Endodermal cell (in vitro differentiated cells): ENCODE results near the gene GAN. TPM values are rescaled to one million over a fixed set of nuclear protein-coding genes. Genes with fewer than 3 reads are reported as not detected.

ENCODE experiments used
- DNase-seq: peaks from one replicate; pipeline ENCODE4 v3.0.0-alpha.2; 2017
- H3K27ac ChIP-seq: 2 replicates; pipeline ENCODE4 v1.5.1; 2013; ENCODE audit warnings: mild to moderate bottlenecking, low read depth, low read length, moderate library complexity
- H3K27me3 ChIP-seq: 2 replicates; pipeline ENCODE4 v1.6.1; 2013; ENCODE audit warnings: mild to moderate bottlenecking, low read length, moderate library complexity; ENCODE audit not compliant: insufficient read depth, control insufficient read depth, poor library complexity, severe bottlenecking
- H3K36me3 ChIP-seq: 2 replicates; pipeline ENCODE4 v1.7.0; 2013; ENCODE audit warnings: mild to moderate bottlenecking, low read length, moderate library complexity; ENCODE audit not compliant: control insufficient read depth, insufficient read depth
- H3K4me1 ChIP-seq: one replicate; pipeline ENCODE4 v1.7.0; 2013; ENCODE audit warnings: low read length; ENCODE audit not compliant: control insufficient read depth, insufficient read depth
- H3K4me3 ChIP-seq: 2 replicates; pipeline ENCODE4 v1.5.1; 2013; ENCODE audit warnings: mild to moderate bottlenecking, low read length, moderate library complexity
- H3K9ac ChIP-seq: 2 replicates; pipeline ENCODE4 v1.6.1; 2013; ENCODE audit warnings: mild to moderate bottlenecking, low read length, moderate library complexity; ENCODE audit not compliant: poor library complexity, severe bottlenecking; ENCODE audit errors: extremely low read depth
- H3K9me3 ChIP-seq: 2 replicates; pipeline ENCODE4 v1.6.1; 2013; ENCODE audit warnings: mild to moderate bottlenecking, low read length, moderate library complexity; ENCODE audit not compliant: control insufficient read depth
- H3K27ac Mint-ChIP-seq: 2 replicates; pipeline ENCODE4 v1.8.0; 2020; ENCODE audit warnings: mixed read lengths
- H3K27me3 Mint-ChIP-seq: 2 replicates; pipeline ENCODE4 v1.8.0; 2021; ENCODE audit warnings: mild to moderate bottlenecking, mixed read lengths; ENCODE audit not compliant: insufficient read depth
- H3K36me3 Mint-ChIP-seq: 2 replicates; pipeline ENCODE4 v1.8.0; 2020; ENCODE audit warnings: low read depth, mixed read lengths
- H3K4me1 Mint-ChIP-seq: 2 replicates; pipeline ENCODE4 v1.8.0; 2020; ENCODE audit warnings: mixed read lengths
- H3K4me3 Mint-ChIP-seq: 2 replicates; pipeline ENCODE4 v1.8.0; 2020; ENCODE audit warnings: mild to moderate bottlenecking, moderate library complexity, mixed read lengths
- H3K9me3 Mint-ChIP-seq: 2 replicates; pipeline ENCODE4 v1.8.0; 2020; ENCODE audit warnings: mild to moderate bottlenecking, mixed read lengths
- WGBS, 2 experiments: methylation state at CpG; one replicate each; pipeline versions ENCODE4 v1.1.5 to v1.1.7; 2013; ENCODE audit warnings: missing lambda C conversion rate in 2 of 2, mixed read lengths in 1 of 2; ENCODE audit not compliant: insufficient coverage in 1 of 2, insufficient read length in 1 of 2; 5-methylcytosine and 5-hydroxymethylcytosine counted together
- total RNA-seq, 2 donors: library from RNA; stranded (reverse); fragmentation: NEBNext Ultra II Directional in 1 of 2; extraction: Animal tissue kit (Norgen Biotek cat#: 25700) in 1 of 2; gene quantifications; 2 replicates in 1 of 2; 3 replicates in 1 of 2; pipeline ENCODE4 v1.2.1, GENCODE V29; 2021
- TF ChIP-seq, protein P1 (sequence below): fragments of 200-600 bp; sonication (generic); conservative IDR thresholded peaks from 2 replicates; pipeline ENCODE4 v1.5.0; 2021; ENCODE audit warnings: antibody characterized with exemption, mild to moderate bottlenecking

GAN gene
- total RNA-seq, 2 donors from 2014 or later = 23.4 to 28.9 TPM

DNA sequence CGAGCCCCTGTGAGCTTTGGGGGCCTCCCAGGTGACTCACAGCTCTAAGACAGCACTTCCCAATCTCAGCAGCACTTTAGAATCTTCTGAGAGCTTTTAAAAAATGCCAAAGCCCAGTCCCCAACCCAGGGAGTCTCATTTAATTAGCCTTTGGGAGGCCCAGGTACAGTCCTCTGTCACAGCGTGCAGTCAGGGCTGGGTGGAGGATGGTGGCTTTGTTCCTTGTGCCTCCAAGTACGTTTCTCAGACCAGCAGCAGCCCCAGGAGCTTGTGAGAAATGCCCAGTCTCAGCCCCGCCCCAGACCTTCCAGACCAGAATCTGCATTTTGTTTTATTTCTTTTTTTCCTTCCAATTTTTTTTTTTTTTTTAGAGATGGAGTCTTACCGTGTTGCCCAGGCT is 102.4 kb downstream of the GAN start:
- TF ChIP-seq, protein P1, sequence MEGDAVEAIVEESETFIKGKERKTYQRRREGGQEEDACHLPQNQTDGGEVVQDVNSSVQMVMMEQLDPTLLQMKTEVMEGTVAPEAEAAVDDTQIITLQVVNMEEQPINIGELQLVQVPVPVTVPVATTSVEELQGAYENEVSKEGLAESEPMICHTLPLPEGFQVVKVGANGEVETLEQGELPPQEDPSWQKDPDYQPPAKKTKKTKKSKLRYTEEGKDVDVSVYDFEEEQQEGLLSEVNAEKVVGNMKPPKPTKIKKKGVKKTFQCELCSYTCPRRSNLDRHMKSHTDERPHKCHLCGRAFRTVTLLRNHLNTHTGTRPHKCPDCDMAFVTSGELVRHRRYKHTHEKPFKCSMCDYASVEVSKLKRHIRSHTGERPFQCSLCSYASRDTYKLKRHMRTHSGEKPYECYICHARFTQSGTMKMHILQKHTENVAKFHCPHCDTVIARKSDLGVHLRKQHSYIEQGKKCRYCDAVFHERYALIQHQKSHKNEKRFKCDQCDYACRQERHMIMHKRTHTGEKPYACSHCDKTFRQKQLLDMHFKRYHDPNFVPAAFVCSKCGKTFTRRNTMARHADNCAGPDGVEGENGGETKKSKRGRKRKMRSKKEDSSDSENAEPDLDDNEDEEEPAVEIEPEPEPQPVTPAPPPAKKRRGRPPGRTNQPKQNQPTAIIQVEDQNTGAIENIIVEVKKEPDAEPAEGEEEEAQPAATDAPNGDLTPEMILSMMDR = no peak
- Histone ChIP-seq H3K4me3 (no peak overlapping the region), H3K9ac (no peak overlapping the region), H3K9me3 (no peaks in the 10 kb centered on the region), H3K36me3 (no peaks in the 10 kb centered on the region), H3K27ac (no peak overlapping the region), H3K4me1 (no peaks in the 10 kb centered on the region), H3K27me3 (no peaks in the 10 kb centered on the region)
- H3K27ac Mint-ChIP-seq = no peak overlapping the region
- 90 to 93% methylated on average over 3 to 5 of the region's 5 CpGs for WGBS, 2 experiments
- H3K27me3 Mint-ChIP-seq = no peaks in the 10 kb centered on the region
- no peak overlapping the region for H3K4me3 Mint-ChIP-seq
- DNase-seq = no peak
- peaks cover 7% of the 10 kb centered on the region for H3K9me3 Mint-ChIP-seq
- H3K36me3 Mint-ChIP-seq = no peaks in the 10 kb centered on the region
- H3K4me1 Mint-ChIP-seq = peaks cover 11% of the 10 kb centered on the region

GRCh38 chr16:81419806-81420205 is 105.0 kb downstream of the GAN start:
- Mint-ChIP-seq H3K9me3 (peaks cover 8% of the 10 kb centered on the region), H3K27me3 (no peaks in the 10 kb centered on the region), H3K4me1 (peaks cover 5% of the 10 kb centered on the region), H3K36me3 (no peaks in the 10 kb centered on the region), H3K27ac (no peak overlapping the region), H3K4me3 (no peak overlapping the region)
- Histone ChIP-seq H3K4me3 (no peak overlapping the region), H3K27me3 (no peaks in the 10 kb centered on the region), H3K27ac (no peak overlapping the region), H3K36me3 (no peaks in the 10 kb centered on the region), H3K4me1 (no peaks in the 10 kb centered on the region), H3K9me3 (no peaks in the 10 kb centered on the region), H3K9ac (no peak overlapping the region)
- TF ChIP-seq, protein P1 = no peak
- DNase-seq = no peak
- WGBS, 2 experiments = 92 to 95% methylated on average over 9 of the region's 9 CpGs

DNA sequence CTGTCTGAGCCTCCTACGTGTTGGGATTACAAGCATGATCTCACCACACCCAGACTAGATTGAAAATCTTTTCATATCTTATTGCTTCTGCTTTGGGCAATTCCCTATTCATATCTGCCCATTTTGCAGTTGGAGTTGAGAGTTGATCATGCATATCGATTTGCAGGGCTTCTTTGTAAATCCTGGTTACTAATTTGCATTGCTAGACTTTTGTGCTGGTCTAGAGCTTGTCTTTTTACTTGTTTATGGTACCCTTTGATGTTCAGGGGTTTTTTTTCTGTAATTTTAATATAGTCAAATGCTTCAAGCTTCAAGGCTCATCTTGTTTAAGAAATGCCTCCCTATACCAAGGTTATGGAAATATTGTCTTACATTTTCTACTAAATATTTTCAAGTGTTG is 106.4 kb downstream of the GAN start:
- TF ChIP-seq, protein P1 = no peak
- Histone ChIP-seq H3K27me3 (no peaks in the 10 kb centered on the region), H3K4me3 (no peak overlapping the region), H3K4me1 (no peaks in the 10 kb centered on the region), H3K27ac (no peak overlapping the region), H3K36me3 (no peaks in the 10 kb centered on the region), H3K9ac (no peak overlapping the region), H3K9me3 (no peaks in the 10 kb centered on the region)
- H3K27me3 Mint-ChIP-seq = no peaks in the 10 kb centered on the region
- no peak overlapping the region for H3K4me3 Mint-ChIP-seq
- no peak for DNase-seq
- H3K4me1 Mint-ChIP-seq = no peaks in the 10 kb centered on the region
- no peaks in the 10 kb centered on the region for H3K36me3 Mint-ChIP-seq
- peaks cover 8% of the 10 kb centered on the region for H3K9me3 Mint-ChIP-seq
- no peak overlapping the region for H3K27ac Mint-ChIP-seq
- 85 to 100% methylated on average over 1 to 2 of the region's 2 CpGs for WGBS, 2 experiments
